ENCODE measurements around the gene OR2T34.
A peak's percentile ranks its signal among the peaks of the same experiment; 100 is the strongest.
"Not testable (repeated sequence)": the region's sequence is repeated elsewhere in the genome, so short reads cannot be mapped to it uniquely, and the experiment has no call there.

OR2T34 gene

GRCh38 chr1:248574657-248575056 is at the start of gene OR2T34:
Gene OR2T34, minus strand, starts transcription at chr1:248574757. Its CDS starts 0 bp downstream, at chr1:248574757.
- DNase-seq: not testable (repeated sequence)

GRCh38 chr1:248622570-248623001 is 48.0 kb upstream of the OR2T34 start:
- DNase-seq: no peak

- no peak for DNase-seq
Observed at GRCh38 chr1:248621770-248622169, 47.2 kb upstream of the OR2T34 start.

- DNase-seq: peak; percentile 65 to 73
Observed at GRCh38 chr1:248618878-248619277, 44.3 kb upstream of the OR2T34 start.

- DNase-seq: no peak
Observed at GRCh38 chr1:248618119-248618518, 43.6 kb upstream of the OR2T34 start.

GRCh38 chr1:248613742-248614141 is 39.2 kb upstream of the OR2T34 start:
- DNase-seq: no peak

GRCh38 chr1:248611883-248612414 is 37.4 kb upstream of the OR2T34 start:
- peak in 1 of 2 donors; percentile 24 for DNase-seq

GRCh38 chr1:248610301-248610700 is 35.7 kb upstream of the OR2T34 start:
- DNase-seq: no peak

- DNase-seq: no peak
Observed at GRCh38 chr1:248599396-248599795, 24.8 kb upstream of the OR2T34 start.

- no peak for DNase-seq
Observed at GRCh38 chr1:248597589-248597988, 23.0 kb upstream of the OR2T34 start, which contains the start of gene OR2T10. Gene OR2T10, minus strand, starts transcription at chr1:248597700. Its CDS starts 3,932 bp downstream, at chr1:248593768.

- no peak for DNase-seq
Observed at GRCh38 chr1:248596615-248597014, 22.1 kb upstream of the OR2T34 start.

- no peak for DNase-seq
Observed at GRCh38 chr1:248593226-248593625, 18.7 kb upstream of the OR2T34 start.

- DNase-seq: no peak
Observed at GRCh38 chr1:248592655-248593054, 18.1 kb upstream of the OR2T34 start.

GRCh38 chr1:248590055-248590454 is 15.5 kb upstream of the OR2T34 start:
- no peak for DNase-seq

GRCh38 chr1:248589334-248589733 is 14.8 kb upstream of the OR2T34 start:
- no peak for DNase-seq

- DNase-seq: no peak
Observed at GRCh38 chr1:248585266-248585665, 10.7 kb upstream of the OR2T34 start.

GRCh38 chr1:248576260-248576980 is 1.9 kb upstream of the OR2T34 start:
- DNase-seq: no peak

GRCh38 chr1:248573856-248574255 is 701 bp downstream of the OR2T34 start:
- DNase-seq: not testable (repeated sequence)

- not testable (repeated sequence) for DNase-seq
Observed at GRCh38 chr1:248572049-248572448, 2.5 kb downstream of the OR2T34 start.

- not testable (repeated sequence) for DNase-seq
Observed at GRCh38 chr1:248570811-248571210, 3.7 kb downstream of the OR2T34 start.

- not testable (repeated sequence) for DNase-seq
Observed at GRCh38 chr1:248569049-248569448, 5.5 kb downstream of the OR2T34 start.

- peak in 1 of 2 donors; percentile 17 for DNase-seq
Observed at GRCh38 chr1:248565530-248566373, 8.8 kb downstream of the OR2T34 start.

GRCh38 chr1:248562672-248563071 is 11.9 kb downstream of the OR2T34 start, which contains the start of gene OR2T29:
Gene OR2T29, minus strand, starts transcription at chr1:248562772. Its CDS starts 3,281 bp downstream, at chr1:248559491.
- not testable (repeated sequence) for DNase-seq
